Keratinocyte (primary cell): ENCODE results near the gene STK11IP. TPM values are rescaled to one million over a fixed set of nuclear protein-coding genes. Genes with fewer than 3 reads are reported as not detected.

Experiments used
- DNase-seq: peaks from one replicate; pipeline ENCODE4 v3.0.0-alpha.2; 2011; ENCODE audit warnings: low read depth, missing footprints, low spot score
- FAIRE-seq: peaks from 2 replicates; lab custom pipeline; 2011; peaks lifted over from hg19 to GRCh38; lab: Jason Lieb, UNC
- H2AFZ ChIP-seq: 2 replicates; pipeline ENCODE4 v1.6.0; 2012; ENCODE audit warnings: low read length, control low read depth, inconsistent platforms; ENCODE audit not compliant: control insufficient read depth
- H3K27ac ChIP-seq: 2 replicates; pipeline ENCODE4 v1.5.1; 2011; ENCODE audit warnings: low read length; ENCODE audit not compliant: control insufficient read depth, insufficient read depth
- H3K27me3 ChIP-seq: 3 replicates; pipeline ENCODE4 v1.6.0; 2011; ENCODE audit warnings: low read length; ENCODE audit not compliant: control insufficient read depth, insufficient read depth; ENCODE audit errors: extremely low read depth
- H3K36me3 ChIP-seq, 2 experiments: 2 replicates in 1 of 2; 3 replicates in 1 of 2; pipeline ENCODE4 v1.5.1; 2011; ENCODE audit warnings: low read length in 2 of 2, mild to moderate bottlenecking in 1 of 2; ENCODE audit not compliant: control insufficient read depth in 2 of 2, insufficient read depth in 2 of 2; ENCODE audit errors: extremely low read depth in 1 of 2
- H3K4me1 ChIP-seq: 3 replicates; pipeline ENCODE4 v1.5.1; 2011; ENCODE audit warnings: low read length; ENCODE audit not compliant: control insufficient read depth, insufficient read depth; ENCODE audit errors: extremely low read depth
- H3K4me2 ChIP-seq: 3 replicates; pipeline ENCODE4 v1.6.0; 2011; ENCODE audit warnings: low read depth, low read length; ENCODE audit not compliant: control insufficient read depth, insufficient read depth; ENCODE audit errors: extremely low read depth
- H3K4me3 ChIP-seq, 3 experiments: fragments of 200-600 bp in 1 of 3; sonication (generic) in 1 of 3; 2 replicates in 2 of 3; 3 replicates in 1 of 3; pipeline ENCODE4 v1.5.1; 2011 to 2016; ENCODE audit warnings: low read length in 3 of 3, mild to moderate bottlenecking in 3 of 3, control low read depth in 2 of 3, inconsistent platforms in 1 of 3, low read depth in 1 of 3, mixed read lengths in 1 of 3, mixed run types in 1 of 3, moderate library complexity in 1 of 3; ENCODE audit not compliant: control insufficient read depth in 2 of 3, insufficient read depth in 2 of 3; ENCODE audit errors: extremely low read depth in 1 of 3
- H3K79me2 ChIP-seq: 2 replicates; pipeline ENCODE4 v1.6.0; 2012; ENCODE audit warnings: low read length; ENCODE audit not compliant: control insufficient read depth, insufficient read depth
- H3K9ac ChIP-seq: 3 replicates; pipeline ENCODE4 v1.6.0; 2011; ENCODE audit warnings: low read length; ENCODE audit not compliant: control insufficient read depth, insufficient read depth; ENCODE audit errors: extremely low read depth
- H3K9me1 ChIP-seq: 3 replicates; pipeline ENCODE4 v1.6.0; 2011; ENCODE audit warnings: low read length; ENCODE audit not compliant: control insufficient read depth, insufficient read depth; ENCODE audit errors: extremely low read depth
- H3K9me3 ChIP-seq: 2 replicates; pipeline ENCODE4 v1.5.1; 2012; ENCODE audit warnings: low read depth, low read length; ENCODE audit not compliant: control insufficient read depth
- H4K20me1 ChIP-seq: 3 replicates; pipeline ENCODE4 v1.6.0; 2011; ENCODE audit warnings: low read length; ENCODE audit not compliant: control insufficient read depth, insufficient read depth; ENCODE audit errors: extremely low read depth
- EZH2 ChIP-seq: IDR thresholded peaks from one replicate; pipeline ENCODE4 v1.6.1; 2012; ENCODE audit warnings: inconsistent platforms, mild to moderate bottlenecking, low read length, moderate library complexity
- dilution Hi-C: fragments of 300-500 bp; cut with MboI; formaldehyde crosslinking; loops from one replicate; pipeline ENCODE4 v1.7.0; 2020; ENCODE audit warnings: low sequenced_read_pairs; ENCODE audit not compliant: extremely low pct_ligation_motif_present
- polyA plus RNA-seq, 5 experiments: library from polyadenylated mRNA; depleted of rRNA in 3 of 5; stranded (reverse) in 3 of 5; stranded (forward) in 1 of 5; unstranded in 1 of 5; fragments of >200 nt; gene quantifications; 1 replicate in 1 of 5; 2 replicates in 3 of 5; 3 replicates in 1 of 5; pipeline versions ENCODE4 v1.2.1 to v1.2.3, GENCODE V29; 2011 to 2012; ENCODE audit warnings: missing spikeins in 2 of 5, low read depth in 1 of 5, low replicate concordance in 1 of 5
- TF ChIP-seq, protein P1 (sequence below), 3 experiments: IDR thresholded peaks in 1 of 3; conservative IDR thresholded peaks in 1 of 3; optimal IDR thresholded peaks in 1 of 3; 2 replicates in 2 of 3; 3 replicates in 1 of 3; pipeline versions ENCODE3 to v1.5.1; 2011; ENCODE audit warnings: low read length in 3 of 3, mild to moderate bottlenecking in 3 of 3, moderate library complexity in 2 of 3, control low read depth in 1 of 3, inconsistent platforms in 1 of 3; ENCODE audit not compliant: insufficient read depth in 2 of 3; ENCODE audit errors: extremely low read depth in 1 of 3

STK11IP gene
- polyA plus RNA-seq, 1 donor (not counting 4 experiments of a cell fraction or from before 2014, with no cell fraction given): 10.0 TPM

DNA sequence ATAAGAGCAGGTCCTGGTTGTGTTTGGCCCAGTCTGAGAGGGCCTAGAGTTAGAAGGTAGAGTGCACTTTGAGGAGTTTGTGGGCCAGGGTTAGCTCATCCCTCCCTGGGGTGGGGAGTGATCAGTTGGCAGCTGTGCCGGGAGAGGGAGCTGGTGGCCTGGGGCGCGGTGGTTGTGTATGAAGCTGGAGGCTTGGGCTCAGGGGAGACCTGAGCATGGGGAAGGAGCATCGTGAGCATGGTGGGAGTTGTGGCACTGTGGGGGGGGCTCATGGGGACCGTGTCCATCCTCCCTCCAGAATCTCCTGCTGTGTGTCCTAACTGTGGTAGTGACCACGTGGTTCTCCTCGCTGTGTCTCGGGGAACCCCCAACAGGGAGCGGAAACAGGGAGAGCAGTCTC is 13.6 kb downstream of the STK11IP start:
- Histone ChIP-seq H3K36me3 (peaks cover 20 to 45% of the 10 kb centered on the region in 2 experiments), H3K4me2 (no peak overlapping the region), H3K4me1 (no peaks in the 10 kb centered on the region), H3K27ac (no peak overlapping the region), H3K4me3 (no peak overlapping the region), H3K9me1 (no peaks in the 10 kb centered on the region), H4K20me1 (no peaks in the 10 kb centered on the region), H3K9ac (no peak overlapping the region), H3K27me3 (no peaks in the 10 kb centered on the region), H3K9me3 (no peaks in the 10 kb centered on the region), H2AFZ (no peak overlapping the region), H3K79me2 (no peaks in the 10 kb centered on the region)
- FAIRE-seq (no peak), DNase-seq (no peak)
- TF ChIP-seq, protein P1, sequence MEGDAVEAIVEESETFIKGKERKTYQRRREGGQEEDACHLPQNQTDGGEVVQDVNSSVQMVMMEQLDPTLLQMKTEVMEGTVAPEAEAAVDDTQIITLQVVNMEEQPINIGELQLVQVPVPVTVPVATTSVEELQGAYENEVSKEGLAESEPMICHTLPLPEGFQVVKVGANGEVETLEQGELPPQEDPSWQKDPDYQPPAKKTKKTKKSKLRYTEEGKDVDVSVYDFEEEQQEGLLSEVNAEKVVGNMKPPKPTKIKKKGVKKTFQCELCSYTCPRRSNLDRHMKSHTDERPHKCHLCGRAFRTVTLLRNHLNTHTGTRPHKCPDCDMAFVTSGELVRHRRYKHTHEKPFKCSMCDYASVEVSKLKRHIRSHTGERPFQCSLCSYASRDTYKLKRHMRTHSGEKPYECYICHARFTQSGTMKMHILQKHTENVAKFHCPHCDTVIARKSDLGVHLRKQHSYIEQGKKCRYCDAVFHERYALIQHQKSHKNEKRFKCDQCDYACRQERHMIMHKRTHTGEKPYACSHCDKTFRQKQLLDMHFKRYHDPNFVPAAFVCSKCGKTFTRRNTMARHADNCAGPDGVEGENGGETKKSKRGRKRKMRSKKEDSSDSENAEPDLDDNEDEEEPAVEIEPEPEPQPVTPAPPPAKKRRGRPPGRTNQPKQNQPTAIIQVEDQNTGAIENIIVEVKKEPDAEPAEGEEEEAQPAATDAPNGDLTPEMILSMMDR (optimal IDR thresholded peaks at IDR 0.05 in 1 of 3, IDR thresholded peaks at IDR 0.05 in 1 of 3, conservative IDR thresholded peaks at IDR 0.05 in 1 of 3; ENCODE audit: extremely low read depth in 1 of 3, insufficient read depth in 2 of 3, low read length in 3 of 3): no peak
- no peak for TF ChIP-seq EZH2
- dilution Hi-C loops: no loop called here

DNA sequence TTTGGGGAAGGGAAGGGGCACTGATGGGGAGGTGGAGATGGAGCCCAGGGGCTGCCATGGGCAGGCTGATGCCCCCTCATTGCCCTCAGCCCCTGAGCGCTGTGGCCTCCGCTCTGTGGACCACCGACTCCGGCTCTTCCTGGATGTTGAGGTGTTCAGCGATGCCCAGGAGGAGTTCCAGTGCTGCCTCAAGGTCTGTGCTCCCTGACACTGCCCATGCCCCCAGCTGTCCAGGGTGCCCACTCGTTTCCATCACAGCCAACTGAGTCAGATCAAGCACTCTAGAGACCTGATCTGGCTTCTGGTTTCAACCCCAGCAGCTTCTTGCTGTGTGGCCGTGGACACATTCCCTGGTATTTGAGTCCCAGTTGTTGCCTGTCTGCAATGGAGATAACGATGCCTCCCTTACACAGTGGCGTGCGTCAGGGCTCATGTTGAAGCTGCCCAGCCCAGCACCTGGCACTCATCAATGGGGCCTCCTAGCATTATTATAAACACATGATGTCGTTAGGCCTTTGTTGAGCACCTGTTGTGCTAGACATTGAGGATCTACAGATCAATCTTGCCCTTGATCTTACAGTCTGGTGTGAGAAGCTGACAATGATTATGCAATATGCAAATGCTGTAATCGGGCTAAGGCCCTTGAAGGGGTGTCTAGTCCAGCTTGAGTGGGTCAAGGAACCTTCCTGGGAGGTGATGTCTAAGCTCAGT is 14.4 kb downstream of the STK11IP start:
- Histone ChIP-seq H3K27me3 (no peaks in the 10 kb centered on the region), H4K20me1 (no peaks in the 10 kb centered on the region), H3K9ac (no peak overlapping the region), H3K4me3 (no peak overlapping the region), H3K79me2 (no peaks in the 10 kb centered on the region), H3K4me2 (no peak overlapping the region), H3K9me1 (no peaks in the 10 kb centered on the region), H3K27ac (no peak overlapping the region), H3K36me3 (peaks cover 16 to 41% of the 10 kb centered on the region in 2 experiments), H3K9me3 (no peaks in the 10 kb centered on the region), H2AFZ (no peak overlapping the region), H3K4me1 (no peaks in the 10 kb centered on the region)
- DNase-seq: no peak
- TF ChIP-seq, protein P1 (optimal IDR thresholded peaks at IDR 0.05 in 1 of 3, IDR thresholded peaks at IDR 0.05 in 1 of 3, conservative IDR thresholded peaks at IDR 0.05 in 1 of 3; ENCODE audit: extremely low read depth in 1 of 3, insufficient read depth in 2 of 3, low read length in 3 of 3): no peak
- TF ChIP-seq EZH2: no peak
- no peak for FAIRE-seq
- dilution Hi-C loops: no loop called here
